HG03521 (cell line): ENCODE measurements around the gene HEXIM1.

ENCODE experiments used
- ATAC-seq: cut with Tn5 transposase; IDR thresholded peaks from one replicate; pipeline ENCODE4 v1.9.1; 2021; ENCODE audit warnings: mild to moderate bottlenecking, moderate library complexity; ENCODE audit not compliant: unreplicated experiment

Gene HEXIM1

DNA sequence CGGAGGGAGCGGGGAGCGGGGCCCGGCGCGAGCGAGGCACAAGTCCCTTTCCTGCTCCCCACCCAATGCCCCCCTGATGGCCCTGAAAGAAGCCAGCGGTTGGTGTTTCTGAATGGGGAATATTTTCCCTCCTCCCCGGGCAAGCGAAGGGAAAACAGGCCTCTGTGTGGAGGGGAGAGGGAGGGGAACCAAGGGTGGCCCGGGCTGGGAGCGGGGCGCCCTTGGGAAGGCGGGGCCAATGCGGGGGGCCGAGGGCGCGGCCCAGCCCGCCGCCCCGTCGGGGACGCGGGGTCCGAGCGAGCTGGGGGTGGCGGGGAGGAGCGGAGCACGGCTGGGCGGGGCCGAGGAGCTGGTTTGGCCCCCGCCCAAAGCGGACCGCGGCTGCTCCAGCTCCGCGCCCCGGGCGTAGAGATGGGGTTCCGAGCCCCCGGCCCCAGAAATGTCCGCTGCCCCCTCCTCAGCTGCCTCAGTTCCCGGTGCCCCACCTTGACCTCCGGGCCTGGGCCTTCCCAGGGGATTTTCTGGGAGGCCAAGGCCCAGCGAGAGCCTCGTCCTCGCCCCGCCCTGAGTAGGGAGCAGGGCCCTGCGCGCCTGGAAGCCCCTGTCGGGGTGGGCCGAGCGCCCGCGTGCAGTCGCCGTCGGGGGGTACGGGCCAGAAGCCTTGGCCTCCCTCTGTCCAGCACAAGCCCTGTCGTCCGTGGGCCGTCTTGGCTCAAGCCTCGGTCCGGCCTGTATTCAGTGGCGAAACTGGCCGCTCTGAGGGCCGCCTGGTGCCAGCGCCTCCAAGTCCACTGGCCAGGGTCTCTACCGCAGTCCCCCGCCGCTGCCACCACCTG, 3.9 kb upstream of the HEXIM1 start:
- no peak for ATAC-seq

DNA sequence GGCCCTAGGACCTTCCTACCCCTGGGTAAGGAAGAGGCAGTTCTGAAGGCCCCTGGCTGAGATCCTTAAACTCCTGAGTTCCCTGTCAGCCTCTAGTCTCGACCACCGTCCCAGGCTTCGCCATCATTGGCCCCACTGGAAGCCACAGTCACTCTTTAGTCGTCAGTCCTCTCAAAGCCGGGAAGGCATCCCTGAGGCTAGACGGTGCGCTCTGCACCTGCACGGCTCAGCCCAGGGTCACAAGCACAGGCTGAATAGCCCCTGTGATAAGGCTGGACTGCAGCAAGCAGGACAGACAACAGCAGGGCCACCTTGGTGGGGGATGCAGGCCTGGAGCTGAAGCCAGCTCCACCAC, 3.3 kb upstream of the HEXIM1 start:
- ATAC-seq, result no peak

DNA sequence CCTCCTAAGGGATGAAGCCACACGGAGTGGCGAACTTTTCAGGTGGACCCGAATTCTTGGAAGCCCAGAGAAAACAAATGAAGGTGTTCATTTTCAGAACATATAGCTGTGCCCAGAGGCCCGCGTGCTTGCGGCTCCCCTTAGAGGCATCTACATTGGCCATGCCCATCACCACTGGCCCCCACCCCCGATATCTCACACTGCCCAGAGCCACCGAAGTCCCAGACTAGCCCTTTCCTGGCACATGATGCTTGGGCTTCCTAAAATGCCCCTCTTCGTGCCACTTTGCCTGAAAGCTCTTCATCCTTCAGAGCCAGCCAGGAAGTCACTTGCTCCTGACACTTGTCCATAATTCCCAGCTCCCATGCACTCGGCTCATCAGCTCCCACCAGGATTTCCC, 2.1 kb upstream of the HEXIM1 start:
- ATAC-seq, result no peak

DNA sequence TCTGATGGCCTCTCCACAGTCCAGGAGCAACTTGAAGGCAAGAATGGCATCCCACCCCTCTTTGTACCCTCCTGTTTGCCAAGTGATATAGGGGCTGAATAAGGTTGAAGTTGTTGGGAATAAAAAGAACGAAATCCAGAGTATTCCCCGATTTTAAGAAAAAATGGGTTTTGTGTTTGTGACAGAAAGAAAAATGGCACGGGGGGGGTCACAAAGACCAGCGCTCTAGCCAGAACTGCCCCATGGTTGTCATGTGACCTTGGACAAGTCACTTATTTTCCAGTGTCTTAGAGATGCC, 1.7 kb upstream of the HEXIM1 start:
- no peak for ATAC-seq

DNA sequence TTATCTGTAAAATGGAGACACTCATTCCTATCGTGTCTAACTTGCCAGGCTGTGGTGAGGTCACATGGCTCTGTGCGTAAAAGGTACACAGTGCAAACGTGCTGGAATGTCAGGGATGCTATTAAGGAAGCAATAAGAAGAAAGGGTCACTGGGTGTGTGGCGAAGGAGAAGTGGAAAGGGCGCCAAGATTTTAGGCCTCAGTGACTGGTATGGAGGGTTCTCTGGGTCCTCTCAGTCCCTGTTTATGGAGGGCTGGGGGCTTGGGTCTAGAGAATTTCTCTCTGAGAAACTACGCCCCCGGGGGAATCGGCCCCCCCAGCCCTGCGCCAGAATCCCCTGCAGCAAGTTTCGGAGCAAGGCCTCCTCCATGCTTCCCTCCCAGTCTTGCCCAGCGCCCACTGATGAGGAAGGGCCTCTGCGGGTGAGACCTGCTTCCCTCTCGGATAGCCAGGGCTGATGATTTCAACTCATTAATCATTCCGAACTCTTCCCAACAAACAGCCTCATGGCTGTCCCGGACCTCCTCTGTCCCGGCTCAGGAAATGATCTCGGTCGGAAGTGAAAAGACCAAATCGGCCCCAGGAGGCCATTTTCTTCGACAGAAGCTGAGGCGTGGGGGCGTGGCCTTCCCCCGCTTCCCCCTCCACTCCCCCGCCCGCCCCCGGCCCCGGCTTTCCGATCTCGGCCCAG, 1.2 kb upstream of the HEXIM1 start:
- ATAC-seq, result no peak

DNA sequence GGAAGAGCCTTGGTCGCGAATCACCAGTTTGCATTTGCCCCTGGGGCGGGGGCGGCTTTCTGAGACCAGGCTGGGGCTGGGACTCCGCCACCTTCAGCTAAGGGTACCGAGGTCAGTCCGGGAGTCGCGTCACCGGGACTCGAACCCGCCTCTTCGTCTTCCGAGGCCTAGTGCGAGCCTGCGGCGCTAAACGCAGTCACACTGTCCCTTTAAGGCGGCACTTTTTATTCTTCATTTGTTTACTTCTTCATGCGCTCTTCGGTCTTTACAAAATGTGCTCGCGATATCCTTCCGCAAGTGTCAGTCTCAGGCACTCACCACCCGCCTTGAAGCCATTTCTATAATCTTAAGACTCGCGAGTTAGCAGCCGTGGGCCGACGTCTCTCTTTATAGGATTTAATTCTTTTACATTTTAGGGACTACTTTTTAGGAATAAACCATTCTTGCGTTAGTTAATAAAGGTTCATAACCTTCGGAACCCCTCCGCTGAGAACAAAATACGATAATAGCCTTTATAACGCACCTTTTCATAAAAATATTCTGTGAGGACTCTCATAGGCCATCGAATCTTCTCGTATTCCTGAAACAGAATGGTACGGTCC, 593 bp upstream of the HEXIM1 start:
- peak; percentile 15 for ATAC-seq

DNA sequence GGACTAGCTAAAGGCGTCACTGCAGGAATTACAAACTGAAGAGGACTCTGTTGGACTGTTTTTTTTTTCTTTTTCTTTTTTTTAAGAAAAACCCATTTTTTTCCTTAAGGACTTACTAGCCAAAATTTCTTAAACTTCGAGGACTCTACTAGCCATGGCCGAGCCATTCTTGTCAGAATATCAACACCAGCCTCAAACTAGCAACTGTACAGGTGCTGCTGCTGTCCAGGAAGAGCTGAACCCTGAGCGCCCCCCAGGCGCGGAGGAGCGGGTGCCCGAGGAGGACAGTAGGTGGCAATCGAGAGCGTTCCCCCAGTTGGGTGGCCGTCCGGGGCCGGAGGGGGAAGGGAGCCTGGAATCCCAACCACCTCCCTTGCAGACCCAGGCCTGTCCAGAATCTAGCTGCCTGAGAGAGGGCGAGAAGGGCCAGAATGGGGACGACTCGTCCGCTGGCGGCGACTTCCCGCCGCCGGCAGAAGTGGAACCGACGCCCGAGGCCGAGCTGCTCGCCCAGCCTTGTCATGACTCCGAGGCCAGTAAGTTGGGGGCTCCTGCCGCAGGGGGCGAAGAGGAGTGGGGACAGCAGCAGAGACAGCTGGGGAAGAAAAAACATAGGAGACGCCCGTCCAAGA, 878 bp downstream of the HEXIM1 start:
- no peak for ATAC-seq

DNA sequence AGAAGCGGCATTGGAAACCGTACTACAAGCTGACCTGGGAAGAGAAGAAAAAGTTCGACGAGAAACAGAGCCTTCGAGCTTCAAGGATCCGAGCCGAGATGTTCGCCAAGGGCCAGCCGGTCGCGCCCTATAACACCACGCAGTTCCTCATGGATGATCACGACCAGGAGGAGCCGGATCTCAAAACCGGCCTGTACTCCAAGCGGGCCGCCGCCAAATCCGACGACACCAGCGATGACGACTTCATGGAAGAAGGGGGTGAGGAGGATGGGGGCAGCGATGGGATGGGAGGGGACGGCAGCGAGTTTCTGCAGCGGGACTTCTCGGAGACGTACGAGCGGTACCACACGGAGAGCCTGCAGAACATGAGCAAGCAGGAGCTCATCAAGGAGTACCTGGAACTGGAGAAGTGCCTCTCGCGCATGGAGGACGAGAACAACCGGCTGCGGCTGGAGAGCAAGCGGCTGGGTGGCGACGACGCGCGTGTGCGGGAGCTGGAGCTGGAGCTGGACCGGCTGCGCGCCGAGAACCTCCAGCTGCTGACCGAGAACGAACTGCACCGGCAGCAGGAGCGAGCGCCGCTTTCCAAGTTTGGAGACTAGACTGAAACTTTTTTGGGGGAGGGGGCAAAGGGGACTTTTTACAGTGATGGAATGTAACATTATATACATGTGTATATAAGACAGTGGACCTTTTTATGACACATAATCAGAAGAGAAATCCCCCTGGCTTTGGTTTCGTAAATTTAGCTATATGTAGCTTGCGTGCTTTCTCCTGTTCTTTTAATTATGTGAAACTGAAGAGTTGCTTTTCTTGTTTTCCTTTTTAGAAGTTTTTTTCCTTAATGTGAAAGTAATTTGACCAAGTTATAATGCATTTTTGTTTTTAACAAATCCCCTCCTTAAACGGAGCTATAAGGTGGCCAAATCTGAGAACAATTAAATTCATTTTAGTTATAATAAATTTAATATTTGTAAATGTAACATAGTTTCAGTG, 1.7 kb downstream of the HEXIM1 start:
- ATAC-seq, result no peak

DNA sequence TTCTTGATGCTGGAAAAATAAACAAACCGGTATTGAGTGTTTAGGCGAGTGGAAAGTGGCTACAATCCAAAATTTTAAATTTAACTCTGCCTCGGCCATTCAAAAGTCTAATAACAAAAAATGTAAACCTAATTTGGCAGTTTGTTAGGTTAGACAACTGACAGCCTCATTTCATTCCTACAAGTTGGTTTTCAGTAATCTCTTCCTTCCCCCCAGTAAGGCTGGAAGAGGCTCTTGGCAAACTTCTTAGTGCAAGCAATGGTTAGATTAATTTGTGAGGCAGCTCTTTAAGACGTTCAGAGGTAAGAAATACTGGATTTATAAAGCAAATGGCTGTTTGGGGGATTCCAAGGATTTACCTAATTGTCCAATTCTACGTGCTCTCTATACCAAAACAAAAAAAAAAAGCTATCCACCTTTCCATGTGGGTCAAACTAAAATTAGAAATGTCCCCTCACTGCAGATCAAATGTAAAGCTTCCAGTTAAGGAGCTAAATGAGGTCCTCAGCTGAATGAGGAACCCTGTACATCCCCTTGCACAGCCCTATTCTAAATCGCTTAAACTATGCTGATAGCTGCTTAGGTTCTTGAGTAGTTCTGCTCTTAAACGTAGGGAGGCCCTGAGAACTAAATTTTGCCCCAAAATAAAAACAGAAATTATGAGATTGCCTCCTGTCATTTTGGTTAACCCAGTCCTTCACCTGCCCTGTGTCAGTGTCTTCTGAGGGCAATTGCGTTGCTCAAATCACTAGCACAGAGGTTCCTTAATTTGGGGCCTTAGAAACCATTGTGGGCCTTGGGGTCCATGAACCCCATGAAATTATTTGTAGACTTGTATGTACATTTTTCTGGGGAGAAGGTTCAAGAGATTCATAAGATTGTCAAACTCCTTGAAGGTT, 2.9 kb downstream of the HEXIM1 start:
- no peak for ATAC-seq

DNA sequence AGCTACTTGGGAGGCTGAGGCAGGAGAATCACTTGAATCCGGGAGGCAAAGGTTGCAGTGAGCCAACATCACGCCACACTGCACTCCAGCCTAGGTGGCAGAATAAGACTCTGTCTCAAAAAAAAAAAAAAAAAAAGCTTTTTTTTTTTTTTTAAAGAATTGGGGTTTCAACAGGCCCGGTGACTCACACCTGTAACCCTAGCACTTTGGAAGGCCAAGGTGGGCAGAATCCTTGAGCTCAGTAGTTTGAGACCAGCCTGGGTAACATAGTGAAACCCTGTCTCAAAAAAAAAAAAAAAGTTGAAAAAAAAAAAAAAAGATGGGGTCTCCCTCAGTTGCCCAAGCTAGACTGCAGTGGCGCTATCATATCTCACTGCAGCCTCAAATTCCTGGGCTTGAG, 6.8 kb downstream of the HEXIM1 start:
- no peak for ATAC-seq

DNA sequence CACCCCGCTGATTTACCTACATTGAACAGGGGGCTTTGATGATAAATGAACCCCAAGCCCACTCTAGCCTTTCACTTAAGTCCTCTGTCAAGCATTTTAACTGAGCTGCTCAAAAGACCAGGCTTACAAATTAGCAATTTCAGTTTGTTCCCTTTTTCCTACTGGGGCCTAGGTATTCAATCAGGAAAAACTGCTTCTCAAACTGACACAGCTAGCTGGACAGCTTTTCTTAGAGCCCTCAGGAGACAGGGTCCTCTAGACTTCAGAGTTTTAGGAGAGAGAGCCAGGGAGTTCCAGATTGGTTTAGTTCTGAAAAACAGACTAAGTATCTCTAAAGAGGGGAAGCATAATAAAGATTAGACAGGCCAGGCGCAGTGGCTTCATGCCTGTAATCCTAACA, 7.2 kb downstream of the HEXIM1 start:
- no peak for ATAC-seq

DNA sequence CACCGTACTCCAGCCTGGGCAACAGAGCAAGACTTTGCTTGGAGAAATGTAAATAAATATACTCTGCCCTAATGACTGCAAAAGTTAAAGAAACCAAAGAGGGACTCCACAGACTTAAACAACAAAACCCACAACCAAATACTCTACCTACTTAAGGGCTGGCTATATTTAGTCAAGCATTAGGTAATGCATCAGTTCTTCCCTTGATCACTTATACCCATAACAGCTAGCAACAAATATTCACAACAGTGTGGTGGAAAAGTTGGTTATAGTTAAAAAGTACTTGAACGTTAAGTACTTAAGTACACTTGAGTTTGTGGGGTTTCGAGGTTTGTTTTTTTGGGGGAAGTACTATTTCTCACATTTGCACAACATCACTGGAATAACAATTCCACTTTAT, 8.0 kb downstream of the HEXIM1 start:
- ATAC-seq, result no peak

DNA sequence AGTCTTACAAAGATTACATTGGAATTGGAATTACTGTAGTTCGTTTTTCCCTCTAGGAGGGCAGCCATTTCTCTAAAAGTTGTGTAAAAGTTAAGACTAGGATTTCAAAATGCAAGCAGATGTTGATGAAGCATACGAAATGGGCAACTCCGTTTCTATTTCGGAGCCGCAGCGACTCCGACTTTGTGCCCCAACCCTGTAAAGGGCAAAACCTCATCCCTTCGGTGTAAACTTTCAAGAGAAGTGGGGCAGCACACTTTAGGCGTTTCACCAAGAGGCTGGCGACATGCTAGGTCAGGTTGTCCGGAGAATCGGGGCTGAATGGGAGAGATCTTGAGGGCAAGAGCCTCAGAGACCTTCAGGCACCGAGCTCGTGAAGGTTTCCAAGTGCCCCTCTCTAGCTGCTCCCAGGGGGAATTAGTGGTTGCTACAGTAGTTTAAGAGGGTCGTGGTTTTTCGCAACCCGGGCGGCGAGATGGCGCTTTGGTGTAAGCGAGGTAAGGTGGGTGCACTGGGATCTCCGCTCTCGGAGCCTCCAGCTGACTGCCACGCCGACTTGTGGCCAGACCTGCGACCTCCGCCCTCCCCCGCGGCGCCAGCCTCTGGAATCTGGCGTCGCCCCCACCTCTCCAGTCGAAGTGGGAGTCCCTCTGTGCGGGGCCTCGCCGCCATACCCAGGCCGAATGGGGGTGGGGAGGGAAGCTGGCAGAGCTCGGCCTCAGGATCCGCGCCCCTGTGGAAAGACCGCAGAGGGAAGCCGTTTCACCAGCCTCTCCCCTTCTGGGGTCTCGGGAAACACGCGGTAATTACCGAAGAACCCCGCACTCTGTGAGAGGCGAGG, 12.4 kb downstream of the HEXIM1 start:
- ATAC-seq, result peak; percentile 23

DNA sequence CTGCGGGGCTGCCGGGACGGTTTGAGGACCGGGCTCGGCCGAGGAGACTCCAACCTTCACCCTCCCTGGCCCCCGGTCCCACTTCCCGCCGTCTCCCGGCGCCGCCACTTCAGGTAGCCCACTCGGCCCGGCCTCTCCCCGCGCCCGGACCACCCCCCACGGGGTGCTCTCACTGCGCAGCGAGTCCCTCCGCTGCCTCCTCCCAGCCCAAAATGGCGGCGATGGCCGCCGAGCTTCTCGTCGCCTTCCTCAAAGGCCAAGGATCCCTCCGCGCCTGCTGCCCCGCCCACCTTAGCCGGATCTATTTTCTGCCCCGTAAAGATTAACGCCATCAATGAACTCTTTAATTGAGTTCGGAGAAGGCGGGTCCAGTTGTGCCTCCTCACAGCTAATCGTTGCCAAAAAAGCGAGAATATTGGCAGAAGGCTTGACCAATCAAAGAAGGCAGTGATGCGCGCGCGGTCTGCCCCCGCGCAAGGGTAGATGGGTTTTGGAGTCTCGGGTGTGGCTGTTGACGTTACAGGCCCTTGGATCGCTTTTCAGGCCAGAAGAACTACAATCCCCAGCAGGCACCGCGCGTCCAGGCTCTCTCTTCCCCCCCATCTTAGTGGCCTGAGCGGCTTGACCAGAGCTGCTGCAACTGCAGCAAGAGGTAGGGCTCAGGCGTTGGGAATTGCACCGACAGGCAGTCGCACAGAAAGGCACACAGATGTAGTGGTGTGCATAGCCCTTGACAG, 13.2 kb downstream of the HEXIM1 start, which contains the start of gene HEXIM2:
TSS of gene HEXIM2 (plus strand) at position 588 of the 737 bp plus-strand sequence. CDS start 919 bp downstream, outside the sequence.
- peak; percentile 89 for ATAC-seq

DNA sequence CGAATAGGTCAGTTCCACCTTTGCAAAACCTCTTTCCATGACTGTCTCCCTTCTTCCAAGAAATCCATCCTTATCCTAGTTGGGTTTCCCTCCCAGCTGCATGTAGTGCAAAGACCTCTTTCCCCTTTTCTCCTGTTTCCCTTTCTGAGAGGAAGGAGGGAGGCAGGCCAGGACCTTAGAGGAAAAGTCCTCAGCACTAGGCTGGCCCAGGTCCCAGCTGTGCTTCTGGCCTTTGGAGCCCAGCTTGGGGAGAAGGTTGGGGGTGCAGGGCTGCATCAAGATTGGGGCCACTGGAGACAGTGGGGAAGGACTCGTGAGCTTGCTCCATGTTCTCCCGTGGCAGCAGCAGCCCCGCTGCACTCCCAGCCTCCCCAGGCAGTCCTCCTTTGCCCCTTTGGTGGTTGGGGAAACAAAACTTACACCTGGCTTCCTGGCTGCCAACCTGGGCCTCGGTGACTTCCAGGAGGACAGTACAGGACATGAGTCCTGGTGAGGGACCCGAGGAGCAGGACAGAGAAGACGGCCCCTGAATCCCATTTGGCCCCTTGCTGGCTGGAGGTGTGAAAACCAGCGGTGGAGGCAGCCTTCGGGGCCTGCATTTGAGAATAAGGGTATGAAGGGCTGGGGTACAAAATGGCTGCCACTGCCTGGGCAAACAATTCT, 13.9 kb downstream of the HEXIM1 start:
- no peak for ATAC-seq

DNA sequence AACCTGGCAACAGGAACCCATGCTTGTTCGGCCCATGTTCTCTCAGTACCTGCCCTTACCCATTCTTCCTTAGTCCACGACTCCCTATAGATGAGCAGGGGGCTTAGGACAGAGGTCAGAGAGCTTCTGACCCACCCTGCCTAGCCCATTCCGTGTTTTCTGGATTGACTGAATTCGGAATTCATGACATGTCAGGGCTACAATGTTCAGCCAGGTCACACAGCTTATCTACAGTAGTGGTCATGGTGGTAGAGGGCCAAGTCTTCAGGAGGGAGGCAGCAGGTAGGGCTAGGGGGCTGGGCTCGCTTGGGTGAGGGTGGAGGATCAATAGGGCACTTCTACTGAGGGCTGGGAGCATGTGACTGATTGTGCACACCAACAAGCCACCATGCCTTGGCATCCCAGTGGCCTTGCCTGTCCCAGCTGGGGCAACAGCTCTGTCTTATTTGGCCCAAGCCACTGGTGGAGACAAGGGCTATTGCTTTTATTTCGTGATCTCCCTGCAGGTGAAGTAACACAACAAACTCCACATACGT, 16.5 kb downstream of the HEXIM1 start:
- ATAC-seq, result no peak
